Retinal pigment epithelial cell (primary cell): ENCODE data around the gene BACE1-AS.

Source experiments
- DNase-seq: peaks from one replicate; pipeline ENCODE4 v3.0.0-alpha.2; 2010; ENCODE audit warnings: low read depth
- H3K4me3 ChIP-seq: 2 replicates; pipeline ENCODE4 v1.5.1; 2011; ENCODE audit warnings: mild to moderate bottlenecking, low read length, control low read depth, moderate library complexity
- TF ChIP-seq, protein P1 (sequence below): conservative IDR thresholded peaks from 2 replicates; pipeline ENCODE4 v1.5.1; 2011; ENCODE audit warnings: low read depth, low read length, control low read depth, inconsistent platforms

The BACE1-AS gene

DNA sequence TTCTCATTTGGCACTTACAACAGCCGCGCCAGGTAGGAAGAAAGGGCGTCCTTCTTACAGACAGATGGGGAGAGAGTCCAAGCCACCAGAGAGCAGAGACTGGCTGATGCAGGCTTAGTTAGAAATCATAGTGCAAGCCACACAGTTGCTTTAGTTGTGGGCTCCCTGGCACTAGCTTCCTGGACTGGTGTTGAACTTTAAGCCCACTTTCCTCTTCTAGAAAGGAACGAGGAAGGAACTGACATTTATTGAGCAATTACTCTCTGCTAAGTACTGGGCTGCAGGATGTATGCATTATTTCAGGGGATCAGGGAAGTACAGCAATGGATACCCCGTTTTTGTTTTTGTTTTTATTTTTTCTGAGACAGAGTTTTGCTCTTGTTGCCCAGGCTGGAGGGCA lies 21.9 kb downstream of the BACE1-AS start:
- TF ChIP-seq, protein P1, sequence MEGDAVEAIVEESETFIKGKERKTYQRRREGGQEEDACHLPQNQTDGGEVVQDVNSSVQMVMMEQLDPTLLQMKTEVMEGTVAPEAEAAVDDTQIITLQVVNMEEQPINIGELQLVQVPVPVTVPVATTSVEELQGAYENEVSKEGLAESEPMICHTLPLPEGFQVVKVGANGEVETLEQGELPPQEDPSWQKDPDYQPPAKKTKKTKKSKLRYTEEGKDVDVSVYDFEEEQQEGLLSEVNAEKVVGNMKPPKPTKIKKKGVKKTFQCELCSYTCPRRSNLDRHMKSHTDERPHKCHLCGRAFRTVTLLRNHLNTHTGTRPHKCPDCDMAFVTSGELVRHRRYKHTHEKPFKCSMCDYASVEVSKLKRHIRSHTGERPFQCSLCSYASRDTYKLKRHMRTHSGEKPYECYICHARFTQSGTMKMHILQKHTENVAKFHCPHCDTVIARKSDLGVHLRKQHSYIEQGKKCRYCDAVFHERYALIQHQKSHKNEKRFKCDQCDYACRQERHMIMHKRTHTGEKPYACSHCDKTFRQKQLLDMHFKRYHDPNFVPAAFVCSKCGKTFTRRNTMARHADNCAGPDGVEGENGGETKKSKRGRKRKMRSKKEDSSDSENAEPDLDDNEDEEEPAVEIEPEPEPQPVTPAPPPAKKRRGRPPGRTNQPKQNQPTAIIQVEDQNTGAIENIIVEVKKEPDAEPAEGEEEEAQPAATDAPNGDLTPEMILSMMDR: no peak
- no peak overlapping the region for H3K4me3 ChIP-seq
- DNase-seq: no peak

DNA sequence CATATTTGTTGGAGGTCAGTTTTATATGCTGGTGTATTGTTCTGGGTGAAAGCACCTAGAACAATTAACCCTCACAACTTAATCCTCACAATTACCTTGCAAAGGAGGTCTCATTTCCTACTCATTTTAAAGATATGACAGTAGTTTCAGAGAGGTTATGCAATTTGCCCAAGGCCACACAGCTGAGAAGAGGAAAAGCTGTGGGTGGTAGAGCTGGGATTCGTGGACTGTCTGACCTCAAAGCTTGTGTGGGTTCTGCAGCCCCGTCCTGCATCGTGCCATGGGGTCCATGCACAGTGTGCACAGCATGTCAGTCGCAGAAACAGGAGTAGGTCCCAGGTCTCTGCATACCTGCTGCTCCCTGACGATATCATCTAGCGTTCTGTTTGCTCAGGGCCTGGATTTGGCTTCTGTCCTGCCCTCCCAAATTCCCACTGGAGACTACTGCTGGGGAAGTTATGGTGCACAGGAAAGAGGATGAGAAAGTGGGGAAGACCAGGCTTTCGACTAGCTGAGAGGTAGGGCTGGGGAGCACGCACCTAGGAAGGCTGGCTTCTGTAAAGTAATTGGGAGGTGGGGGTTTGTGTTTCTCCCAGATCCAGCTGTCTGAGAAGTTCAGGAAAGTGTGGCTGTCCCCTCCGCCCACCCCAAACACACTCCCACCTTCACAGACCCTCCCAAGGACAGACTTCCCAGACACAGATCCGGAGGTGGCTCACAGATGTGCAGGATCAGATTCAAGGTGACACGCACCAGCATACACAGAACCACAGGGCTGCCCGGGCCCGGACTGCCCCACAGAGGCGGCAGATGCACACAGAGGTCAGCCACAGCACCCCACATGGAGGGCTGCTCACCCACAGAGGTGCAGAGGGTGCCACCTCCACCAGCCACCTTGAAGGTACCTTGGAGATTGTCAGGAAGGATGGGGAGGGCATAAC lies 23.0 kb downstream of the BACE1-AS start:
- TF ChIP-seq, protein P1: no peak
- H3K4me3 ChIP-seq: peak overlapping the region; percentile 72
- no peak for DNase-seq

DNA sequence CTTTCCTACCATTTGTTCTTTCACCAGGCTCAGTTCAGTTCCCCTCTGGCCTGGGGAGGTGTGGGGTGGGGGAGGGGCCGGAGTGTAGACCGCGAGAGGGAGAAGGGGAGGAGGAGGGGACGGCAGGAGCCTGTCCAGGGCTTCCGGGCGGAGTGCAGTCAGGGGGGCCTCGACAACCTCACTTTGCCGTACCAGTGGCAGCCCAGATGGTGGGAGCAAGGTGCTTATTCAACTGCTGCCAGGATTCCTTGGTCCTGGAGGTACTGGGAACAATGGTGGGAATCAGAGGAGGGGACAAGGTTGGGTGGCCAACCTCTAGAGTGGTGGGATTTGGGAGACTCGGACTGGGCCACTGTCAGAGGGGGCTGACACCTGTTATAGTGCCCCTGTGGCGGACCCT lies 23.7 kb downstream of the BACE1-AS start:
- TF ChIP-seq, protein P1: no peak
- no peak for DNase-seq
- peak overlapping the region; percentile 72 for H3K4me3 ChIP-seq

DNA sequence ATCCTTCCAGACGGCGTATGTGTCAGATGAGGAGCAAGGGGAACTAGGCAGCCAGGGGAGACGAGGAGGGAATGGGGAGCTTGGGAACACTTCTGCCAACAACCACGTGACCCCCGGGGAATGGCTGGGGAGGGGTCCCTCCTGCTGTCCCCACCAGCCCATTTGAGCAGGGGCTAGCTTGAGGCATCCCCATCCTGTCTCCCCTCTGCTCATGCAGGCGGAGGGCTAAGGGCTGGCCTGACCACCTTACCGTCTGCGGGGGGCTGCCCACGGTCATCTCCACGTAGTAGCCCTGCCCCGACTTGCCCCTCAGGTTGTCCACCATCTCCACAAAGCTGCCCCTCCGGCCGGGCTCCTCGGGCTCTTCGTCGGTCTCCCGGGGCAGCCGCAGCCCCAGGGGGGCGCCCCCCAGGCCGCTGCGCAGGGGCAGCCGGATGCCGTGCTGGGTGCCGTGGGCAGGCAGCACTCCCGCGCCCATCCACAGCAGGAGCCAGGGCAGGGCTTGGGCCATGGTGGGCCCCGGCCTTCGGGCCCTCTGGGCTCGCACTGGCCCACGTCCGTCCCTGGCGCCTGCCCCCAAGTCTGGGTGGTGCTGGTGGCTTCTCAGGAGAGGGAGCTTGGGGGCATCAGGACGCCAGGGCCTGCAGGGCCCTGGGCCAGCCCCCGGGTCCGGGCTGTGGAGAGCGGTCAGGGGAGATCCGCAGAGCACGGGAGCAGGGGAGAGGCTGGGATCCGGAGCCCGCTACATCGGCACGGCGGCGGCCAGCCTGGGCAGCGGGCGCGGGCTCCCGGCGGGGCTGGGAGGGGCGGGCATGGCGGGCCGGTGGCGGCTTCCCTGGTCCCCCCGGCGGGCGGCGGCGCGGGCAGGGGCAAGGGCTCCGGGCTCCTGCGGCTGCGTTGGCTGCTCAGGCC lies 24.4 kb downstream of the BACE1-AS start:
- TF ChIP-seq, protein P1: no peak
- no peak for DNase-seq
- H3K4me3 ChIP-seq: peak overlapping the region; percentile 72

DNA sequence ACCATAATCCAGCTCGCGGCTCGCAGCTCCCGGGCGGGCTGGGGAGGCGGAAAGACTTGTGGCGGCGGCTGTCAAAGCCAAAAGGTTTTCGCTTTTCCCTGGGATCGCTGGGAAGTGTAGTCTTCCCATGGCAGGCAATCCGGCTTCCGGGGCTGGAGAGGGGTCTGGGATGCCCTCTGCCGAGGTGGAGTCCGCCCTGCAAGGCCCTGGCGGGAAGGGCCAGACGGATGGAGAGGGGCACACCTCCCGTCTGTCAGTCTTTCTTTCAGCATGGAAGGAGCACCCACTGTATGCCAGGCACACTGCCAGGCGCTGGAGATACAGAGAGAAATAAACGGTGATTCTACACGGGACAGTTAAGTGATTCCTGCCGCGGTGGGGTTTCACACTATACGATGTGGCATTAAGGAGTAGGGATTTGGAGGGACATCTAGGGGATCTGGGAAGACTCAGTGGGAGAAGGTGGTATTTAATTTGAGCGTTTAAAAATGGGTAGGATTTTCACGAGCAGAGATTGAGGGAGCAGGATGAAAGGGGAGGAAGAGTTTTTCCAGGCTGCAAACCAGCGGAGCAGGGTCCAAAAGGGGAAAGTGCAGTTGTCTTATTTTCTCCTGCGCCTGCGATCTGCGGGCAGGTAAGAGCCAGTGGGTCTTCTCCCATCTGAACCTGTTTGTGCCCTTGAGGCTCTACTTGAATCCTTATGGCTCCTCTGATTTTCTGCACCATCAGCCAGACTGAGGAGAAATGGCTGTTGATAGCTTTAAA lies 25.2 kb downstream of the BACE1-AS start, which contains the start of gene BACE1:
TSS of gene BACE1 (minus strand) at position 60 of the 765 bp plus-strand sequence. CDS start 461 bp downstream, outside the sequence.
- DNase-seq: peak; percentile 43
- TF ChIP-seq, protein P1: peak; percentile 51
- H3K4me3 ChIP-seq: peak within 1 kb of the TSS; percentile 72

DNA sequence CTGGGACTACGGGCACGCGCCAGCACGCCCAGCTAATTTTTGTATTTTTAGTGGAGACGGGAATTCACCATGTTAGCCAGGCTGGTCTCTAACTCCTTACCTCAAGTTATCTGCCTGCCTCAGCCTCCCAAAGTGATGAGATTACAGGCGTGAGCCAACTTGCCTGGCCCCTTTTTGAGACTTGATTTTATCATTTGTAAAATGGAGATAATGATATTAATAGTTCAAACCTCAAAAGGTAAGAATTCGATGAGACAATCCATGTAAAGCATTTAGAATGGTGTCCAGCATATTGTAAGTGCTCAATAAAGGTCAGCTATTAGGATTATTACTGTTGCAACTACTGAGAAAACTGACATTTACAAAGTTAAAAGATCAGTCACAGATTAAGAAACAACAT lies 27.6 kb downstream of the BACE1-AS start:
- TF ChIP-seq, protein P1: no peak
- no peak overlapping the region for H3K4me3 ChIP-seq
- no peak for DNase-seq
